ENCODE results near the gene DEFB113.

The DEFB113 gene

GRCh38 chr6:49934770-49935169 lies 34.7 kb downstream of the DEFB113 start:
- no peak for DNase-seq

GRCh38 chr6:49933526-49933925 lies 35.9 kb downstream of the DEFB113 start:
- no peak for DNase-seq

DNA sequence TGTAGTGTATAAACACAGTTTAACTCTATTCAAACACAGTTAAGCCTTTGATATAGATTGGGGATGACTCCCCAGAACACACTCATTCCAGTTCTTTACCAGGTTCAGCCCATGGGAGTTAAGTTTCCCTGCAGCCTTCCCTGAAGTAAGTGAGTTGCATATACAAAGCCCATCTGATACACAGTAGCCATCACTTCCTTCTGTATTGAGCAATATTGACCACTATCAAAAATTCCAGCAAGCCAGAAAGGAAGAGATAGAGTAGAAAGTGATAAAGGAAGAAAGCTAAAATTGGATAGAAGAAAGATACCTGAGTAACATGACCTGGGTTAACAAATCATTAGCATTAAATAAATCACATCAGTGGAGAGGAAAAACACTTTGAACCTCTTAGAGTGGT lies 40.1 kb downstream of the DEFB113 start:
- DNase-seq, result no peak

DNA sequence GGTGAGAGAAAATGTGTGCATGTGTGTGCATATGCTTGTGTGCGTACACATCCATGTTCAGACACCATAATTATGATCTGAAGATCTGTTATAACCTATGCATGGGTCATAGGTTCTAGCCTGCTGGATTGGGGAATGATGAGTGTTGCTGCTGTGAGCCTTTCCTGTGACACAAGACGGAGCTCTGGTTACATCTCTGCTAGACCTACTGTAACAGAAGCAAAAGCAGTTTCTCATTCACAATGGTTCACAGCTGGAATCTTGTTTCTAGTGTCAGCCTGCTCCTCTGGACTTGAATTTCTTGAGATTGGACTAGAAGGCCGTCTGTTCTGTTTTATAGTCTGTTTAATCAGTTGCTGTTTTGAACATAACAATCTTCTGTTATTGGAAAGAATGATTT lies 45.6 kb downstream of the DEFB113 start:
- DNase-seq, result no peak

DNA sequence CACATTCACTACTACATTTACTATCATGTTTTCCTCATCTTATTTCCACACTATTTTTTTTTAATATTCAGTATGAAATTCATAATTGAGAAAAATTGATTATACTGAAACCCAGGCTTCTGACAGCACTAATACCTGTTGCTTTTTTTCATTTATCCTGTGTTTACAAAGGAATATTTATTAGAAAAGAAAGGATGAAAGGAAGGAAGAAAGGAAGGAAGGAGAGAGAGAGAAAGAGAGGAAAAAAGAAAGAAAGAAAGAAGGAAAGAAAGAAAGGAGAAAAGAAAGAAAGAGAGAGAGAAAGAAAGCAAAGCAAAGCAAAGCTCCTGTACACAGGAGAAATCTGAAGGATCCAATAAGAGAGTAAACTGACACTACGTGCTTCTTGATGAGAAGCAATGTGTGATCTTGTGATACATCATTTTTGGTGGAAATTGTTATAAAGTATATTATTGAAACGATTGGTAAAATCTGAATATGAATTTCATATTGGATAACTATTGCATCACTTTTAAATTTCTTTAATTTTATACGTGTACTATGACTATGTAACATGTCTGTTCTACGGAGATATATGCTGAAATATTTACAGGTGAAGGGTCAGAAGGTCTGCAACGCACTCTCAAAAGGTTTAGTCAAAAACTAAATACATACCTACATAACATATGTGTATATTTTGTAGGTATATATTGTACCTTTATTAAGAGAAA lies 49.3 kb downstream of the DEFB113 start:
- no peak for DNase-seq

DNA sequence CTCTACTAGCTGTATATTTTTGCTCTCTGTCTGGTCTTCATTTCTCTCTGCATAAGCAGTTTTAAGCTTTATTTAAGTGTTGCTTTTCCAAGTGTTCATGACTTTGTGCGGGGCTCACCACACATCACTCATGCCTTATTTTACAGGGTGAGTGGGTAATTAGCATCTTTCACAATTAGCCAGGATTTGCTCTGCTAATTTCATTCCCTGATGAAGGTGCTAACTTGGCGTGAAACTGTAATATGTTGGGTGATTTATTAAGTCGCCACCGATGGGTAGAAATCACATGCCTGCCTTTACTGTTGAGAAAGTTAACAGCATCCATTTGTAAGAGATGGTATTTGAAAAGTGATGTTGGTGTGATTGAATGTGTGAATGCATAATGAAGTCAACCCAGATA lies 50.2 kb downstream of the DEFB113 start:
- no peak for DNase-seq

- DNase-seq, result no peak
Observed at GRCh38 chr6:49918787-49919186, 50.6 kb downstream of the DEFB113 start.
